ENCODE results near the gene CCDC86.

Gene CCDC86

GRCh38 chr11:60810151-60810550 lies 31.8 kb upstream of the CCDC86 start:
- DNase-seq (ENCODE audit: low read depth in 1 of 2, low spot score in 1 of 2), result no peak
- no peak overlapping the region for H3K27ac ChIP-seq (replicated peaks)
- no peak for TF ChIP-seq GABPA (IDR thresholded peaks at IDR 0.05; ENCODE audit: low read depth)
- TF ChIP-seq, protein P1, sequence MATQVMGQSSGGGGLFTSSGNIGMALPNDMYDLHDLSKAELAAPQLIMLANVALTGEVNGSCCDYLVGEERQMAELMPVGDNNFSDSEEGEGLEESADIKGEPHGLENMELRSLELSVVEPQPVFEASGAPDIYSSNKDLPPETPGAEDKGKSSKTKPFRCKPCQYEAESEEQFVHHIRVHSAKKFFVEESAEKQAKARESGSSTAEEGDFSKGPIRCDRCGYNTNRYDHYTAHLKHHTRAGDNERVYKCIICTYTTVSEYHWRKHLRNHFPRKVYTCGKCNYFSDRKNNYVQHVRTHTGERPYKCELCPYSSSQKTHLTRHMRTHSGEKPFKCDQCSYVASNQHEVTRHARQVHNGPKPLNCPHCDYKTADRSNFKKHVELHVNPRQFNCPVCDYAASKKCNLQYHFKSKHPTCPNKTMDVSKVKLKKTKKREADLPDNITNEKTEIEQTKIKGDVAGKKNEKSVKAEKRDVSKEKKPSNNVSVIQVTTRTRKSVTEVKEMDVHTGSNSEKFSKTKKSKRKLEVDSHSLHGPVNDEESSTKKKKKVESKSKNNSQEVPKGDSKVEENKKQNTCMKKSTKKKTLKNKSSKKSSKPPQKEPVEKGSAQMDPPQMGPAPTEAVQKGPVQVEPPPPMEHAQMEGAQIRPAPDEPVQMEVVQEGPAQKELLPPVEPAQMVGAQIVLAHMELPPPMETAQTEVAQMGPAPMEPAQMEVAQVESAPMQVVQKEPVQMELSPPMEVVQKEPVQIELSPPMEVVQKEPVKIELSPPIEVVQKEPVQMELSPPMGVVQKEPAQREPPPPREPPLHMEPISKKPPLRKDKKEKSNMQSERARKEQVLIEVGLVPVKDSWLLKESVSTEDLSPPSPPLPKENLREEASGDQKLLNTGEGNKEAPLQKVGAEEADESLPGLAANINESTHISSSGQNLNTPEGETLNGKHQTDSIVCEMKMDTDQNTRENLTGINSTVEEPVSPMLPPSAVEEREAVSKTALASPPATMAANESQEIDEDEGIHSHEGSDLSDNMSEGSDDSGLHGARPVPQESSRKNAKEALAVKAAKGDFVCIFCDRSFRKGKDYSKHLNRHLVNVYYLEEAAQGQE (IDR thresholded peaks at IDR 0.05; ENCODE audit: insufficient replicate concordance, low read depth), result no peak
- TF ChIP-seq, protein P2, sequence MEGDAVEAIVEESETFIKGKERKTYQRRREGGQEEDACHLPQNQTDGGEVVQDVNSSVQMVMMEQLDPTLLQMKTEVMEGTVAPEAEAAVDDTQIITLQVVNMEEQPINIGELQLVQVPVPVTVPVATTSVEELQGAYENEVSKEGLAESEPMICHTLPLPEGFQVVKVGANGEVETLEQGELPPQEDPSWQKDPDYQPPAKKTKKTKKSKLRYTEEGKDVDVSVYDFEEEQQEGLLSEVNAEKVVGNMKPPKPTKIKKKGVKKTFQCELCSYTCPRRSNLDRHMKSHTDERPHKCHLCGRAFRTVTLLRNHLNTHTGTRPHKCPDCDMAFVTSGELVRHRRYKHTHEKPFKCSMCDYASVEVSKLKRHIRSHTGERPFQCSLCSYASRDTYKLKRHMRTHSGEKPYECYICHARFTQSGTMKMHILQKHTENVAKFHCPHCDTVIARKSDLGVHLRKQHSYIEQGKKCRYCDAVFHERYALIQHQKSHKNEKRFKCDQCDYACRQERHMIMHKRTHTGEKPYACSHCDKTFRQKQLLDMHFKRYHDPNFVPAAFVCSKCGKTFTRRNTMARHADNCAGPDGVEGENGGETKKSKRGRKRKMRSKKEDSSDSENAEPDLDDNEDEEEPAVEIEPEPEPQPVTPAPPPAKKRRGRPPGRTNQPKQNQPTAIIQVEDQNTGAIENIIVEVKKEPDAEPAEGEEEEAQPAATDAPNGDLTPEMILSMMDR (IDR thresholded peaks at IDR 0.05; ENCODE audit: insufficient read depth, low read length), result no peak
- no peak for TF ChIP-seq SPI1 (IDR thresholded peaks at IDR 0.05; ENCODE audit: borderline replicate concordance, low read depth)
- TF ChIP-seq POLR2AphosphoS5 (IDR thresholded peaks at IDR 0.05; ENCODE audit: low read depth), result no peak
- H3K27me3 ChIP-seq (ENCODE audit: insufficient read depth, poor library complexity, severe bottlenecking), result no peaks in the 10 kb centered on the region
- no peak overlapping the region for H3K4me3 ChIP-seq (replicated peaks; ENCODE audit: insufficient read depth, low read length)

- no peaks in the 10 kb centered on the region for H3K27me3 ChIP-seq (ENCODE audit: insufficient read depth, poor library complexity, severe bottlenecking)
- no peak overlapping the region for H3K27ac ChIP-seq (replicated peaks)
- DNase-seq (ENCODE audit: low read depth in 1 of 2, low spot score in 1 of 2), result no peak
- no peak overlapping the region for H3K4me3 ChIP-seq (replicated peaks; ENCODE audit: insufficient read depth, low read length)
- TF ChIP-seq, protein P1 (IDR thresholded peaks at IDR 0.05; ENCODE audit: insufficient replicate concordance, low read depth), result no peak
- TF ChIP-seq, protein P2 (IDR thresholded peaks at IDR 0.05; ENCODE audit: insufficient read depth, low read length), result no peak
- no peak for TF ChIP-seq SPI1 (IDR thresholded peaks at IDR 0.05; ENCODE audit: borderline replicate concordance, low read depth)
- TF ChIP-seq POLR2AphosphoS5 (IDR thresholded peaks at IDR 0.05; ENCODE audit: low read depth), result no peak
- no peak for TF ChIP-seq GABPA (IDR thresholded peaks at IDR 0.05; ENCODE audit: low read depth)
Measured at GRCh38 chr11:60810569-60810968, 31.3 kb upstream of the CCDC86 start.

GRCh38 chr11:60813324-60813723 lies 28.6 kb upstream of the CCDC86 start:
- Histone ChIP-seq H3K27ac (replicated peaks) (no peak overlapping the region), H3K27me3 (ENCODE audit: insufficient read depth, poor library complexity, severe bottlenecking) (no peaks in the 10 kb centered on the region), H3K4me3 (replicated peaks; ENCODE audit: insufficient read depth, low read length) (no peak overlapping the region)
- TF ChIP-seq, protein P1 (IDR thresholded peaks at IDR 0.05; ENCODE audit: insufficient replicate concordance, low read depth), result no peak
- peak; percentile 27; the same call in 1 of the 2 replicates for TF ChIP-seq SPI1 (IDR thresholded peaks at IDR 0.05; ENCODE audit: borderline replicate concordance, low read depth)
- DNase-seq (ENCODE audit: low read depth in 1 of 2, low spot score in 1 of 2), result peak in 1 of 2 experiments; percentile 18

Measured in HL-60 (cell line).